Lower leg skin (tissue), 4 donors: ENCODE measurements around the gene LAMP2. TPM values are rescaled to one million over a fixed set of nuclear protein-coding genes. Genes with fewer than 3 reads are reported as not detected.
"Not testable (repeated sequence)": the region's sequence is repeated elsewhere in the genome, so short reads cannot be mapped to it uniquely, and the experiment has no call there.

Source experiments
- DNase-seq, 2 donors: peaks; one replicate each; pipeline ENCODE4 v3.0.0-alpha.2; 2019; ENCODE audit warnings: low spot score in 2 of 2
- H3K4me3 ChIP-seq: fragments of 200-600 bp; sonication (generic); 2 replicates; pipeline ENCODE4 v1.5.1; 2017; ENCODE audit warnings: mild to moderate bottlenecking, low read depth; ENCODE audit not compliant: poor library complexity, severe bottlenecking
- POLR2A ChIP-seq, 2 donors: fragments of 450-650 bp; IDR thresholded peaks; one replicate each; pipeline ENCODE4 v1.6.1; 2016 to 2017; ENCODE audit warnings: antibody characterized with exemption in 2 of 2, mild to moderate bottlenecking in 1 of 2, moderate library complexity in 1 of 2
- WGBS, 2 donors: methylation state at CpG; one replicate each; pipeline ENCODE4 v1.1.5; 2018; 5-methylcytosine and 5-hydroxymethylcytosine counted together
- intact Hi-C: fragments of 100-400 bp; cut with DNase I; formaldehyde crosslinking; loops from one replicate; pipeline ENCODE4 v1.15.0; 2023; ENCODE audit warnings: low total_unique reads
- total RNA-seq, 4 donors: library from RNA; depleted of rRNA; stranded (reverse); fragments of >200 nt; gene quantifications; one replicate each; pipeline ENCODE4 v1.1.0, GENCODE V29; 2016
- TF ChIP-seq, protein P1 (sequence below), 3 donors: fragments of 450-650 bp; IDR thresholded peaks; one replicate each; pipeline ENCODE4 v1.5.1; 2016; ENCODE audit warnings: antibody characterized with exemption in 3 of 3, mild to moderate bottlenecking in 3 of 3, moderate library complexity in 2 of 3

LAMP2 gene
- total RNA-seq, 4 donors from 2014 or later = 90.1 to 154 (median 120) TPM

DNA sequence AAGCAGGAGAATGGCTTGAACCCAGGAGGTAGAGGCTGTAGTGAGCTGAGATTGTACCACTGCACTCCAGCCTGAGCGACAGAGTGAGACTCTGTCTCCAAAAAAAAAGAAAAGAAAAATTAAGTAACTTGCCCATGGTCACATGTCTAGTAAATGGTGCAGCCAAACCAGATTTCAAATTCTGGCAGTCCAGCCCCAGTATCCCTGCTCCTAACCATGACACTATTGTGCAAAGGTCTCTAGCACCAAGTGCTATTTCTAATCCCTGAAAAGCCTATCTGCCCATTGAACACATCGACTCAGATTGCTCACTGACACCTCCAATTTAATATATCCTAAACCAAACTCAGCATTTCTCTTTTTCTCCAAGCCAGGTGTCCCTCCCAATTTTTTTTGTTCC lies 7.6 kb upstream of the LAMP2 start:
- no peak overlapping the region for H3K4me3 ChIP-seq
- 58 to 68% methylated on average over 2 of the region's 2 CpGs for WGBS, 2 donors
- no peak for DNase-seq
- TF ChIP-seq, protein P1, sequence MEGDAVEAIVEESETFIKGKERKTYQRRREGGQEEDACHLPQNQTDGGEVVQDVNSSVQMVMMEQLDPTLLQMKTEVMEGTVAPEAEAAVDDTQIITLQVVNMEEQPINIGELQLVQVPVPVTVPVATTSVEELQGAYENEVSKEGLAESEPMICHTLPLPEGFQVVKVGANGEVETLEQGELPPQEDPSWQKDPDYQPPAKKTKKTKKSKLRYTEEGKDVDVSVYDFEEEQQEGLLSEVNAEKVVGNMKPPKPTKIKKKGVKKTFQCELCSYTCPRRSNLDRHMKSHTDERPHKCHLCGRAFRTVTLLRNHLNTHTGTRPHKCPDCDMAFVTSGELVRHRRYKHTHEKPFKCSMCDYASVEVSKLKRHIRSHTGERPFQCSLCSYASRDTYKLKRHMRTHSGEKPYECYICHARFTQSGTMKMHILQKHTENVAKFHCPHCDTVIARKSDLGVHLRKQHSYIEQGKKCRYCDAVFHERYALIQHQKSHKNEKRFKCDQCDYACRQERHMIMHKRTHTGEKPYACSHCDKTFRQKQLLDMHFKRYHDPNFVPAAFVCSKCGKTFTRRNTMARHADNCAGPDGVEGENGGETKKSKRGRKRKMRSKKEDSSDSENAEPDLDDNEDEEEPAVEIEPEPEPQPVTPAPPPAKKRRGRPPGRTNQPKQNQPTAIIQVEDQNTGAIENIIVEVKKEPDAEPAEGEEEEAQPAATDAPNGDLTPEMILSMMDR (IDR thresholded peaks at IDR 0.05) = no peak
- no peak for TF ChIP-seq POLR2A (IDR thresholded peaks at IDR 0.05)
- intact Hi-C loops = loop anchor here (10.0 kb wide), 1 partner anchor 102 kb away; no protein-coding TSS in a partner anchor

DNA sequence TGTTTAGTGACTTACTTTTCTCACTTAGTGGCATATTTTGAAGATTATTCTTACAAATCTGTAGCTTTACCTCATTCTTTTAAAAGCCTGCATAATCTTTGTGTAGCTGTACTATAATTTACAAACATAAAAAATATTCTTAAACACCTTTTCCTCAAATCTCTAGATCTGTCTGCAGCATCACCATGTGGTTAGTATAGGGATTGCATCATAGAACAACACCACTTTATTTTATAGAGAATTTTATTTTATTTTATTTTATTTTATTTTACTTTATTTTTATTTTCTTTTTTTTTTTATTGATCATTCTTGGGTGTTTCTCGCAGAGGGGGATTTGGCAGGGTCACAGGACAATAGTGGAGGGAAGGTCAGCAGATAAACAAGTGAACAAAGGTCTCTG lies 6.4 kb upstream of the LAMP2 start:
- not testable (repeated sequence) for H3K4me3 ChIP-seq, DNase-seq
- intact Hi-C loops = loop anchor here (10.0 kb wide), 1 partner anchor 101 kb away; no protein-coding TSS in a partner anchor
- 0 to 17% methylated on average over 1 of the region's 1 CpG for WGBS, 2 donors

GRCh38 chrX:120474085-120474484 lies 5.0 kb upstream of the LAMP2 start:
- WGBS, 2 donors = 71 to 81% methylated on average over 3 of the region's 3 CpGs
- DNase-seq = no peak
- TF ChIP-seq, protein P1 (IDR thresholded peaks at IDR 0.05) = no peak
- TF ChIP-seq POLR2A (IDR thresholded peaks at IDR 0.05) = no peak
- H3K4me3 ChIP-seq = no peak overlapping the region
- intact Hi-C loops = loop anchor here (10.0 kb wide), 1 partner anchor 99 kb away; no protein-coding TSS in a partner anchor

DNA sequence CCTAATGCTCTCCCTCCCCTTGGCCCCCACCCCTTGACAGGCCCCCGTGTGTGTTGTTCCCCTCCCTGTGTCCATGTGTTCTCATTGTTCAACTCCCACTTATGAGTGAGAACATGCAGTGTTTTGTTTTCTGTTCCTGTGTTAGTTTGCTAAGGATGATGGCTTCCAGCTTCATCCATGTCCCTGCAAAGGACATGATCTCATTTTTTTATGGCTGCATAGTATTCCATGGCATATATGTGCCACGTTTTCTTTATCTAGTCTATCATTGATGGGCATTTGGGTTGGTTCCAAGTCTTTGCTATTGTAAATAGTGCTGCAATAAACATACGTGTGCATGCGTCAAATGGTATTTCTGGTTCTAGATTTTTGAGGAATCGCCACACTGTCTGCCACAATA lies 561 bp upstream of the LAMP2 start:
- intact Hi-C loops = loop anchor here (10.0 kb wide), 1 partner anchor 95 kb away; no protein-coding TSS in a partner anchor
- not testable (repeated sequence) for H3K4me3 ChIP-seq
- WGBS, 2 donors = 65 to 74% methylated on average over 4 to 5 of the region's 5 CpGs

GRCh38 chrX:120468479-120468824 lies 644 bp downstream of the LAMP2 start:
- TF ChIP-seq, protein P1 (IDR thresholded peaks at IDR 0.05) = no peak
- TF ChIP-seq POLR2A (IDR thresholded peaks at IDR 0.05) = no peak
- intact Hi-C loops = no loop called here
- peak overlapping the region; percentile 56 for H3K4me3 ChIP-seq
- 3 to 40% methylated on average over 2 of the region's 2 CpGs for WGBS, 2 donors
- DNase-seq = no peak

More for the DNA sequence above, 561 bp upstream of the LAMP2 start:
- DNase-seq = not testable (repeated sequence)

- intact Hi-C loops = no loop called here
- WGBS, 2 donors = 2 to 29% methylated on average over 4 of the region's 4 CpGs
- peak overlapping the region; percentile 56 for H3K4me3 ChIP-seq
- no peak for TF ChIP-seq POLR2A (IDR thresholded peaks at IDR 0.05)
- TF ChIP-seq, protein P1 (IDR thresholded peaks at IDR 0.05) = no peak
- DNase-seq = no peak
These were observed 1.0 kb downstream of the LAMP2 start for GRCh38 chrX:120468071-120468470.

GRCh38 chrX:120464411-120464810 lies 4.7 kb downstream of the LAMP2 start:
- no peak for DNase-seq
- intact Hi-C loops = no loop called here
- no peak overlapping the region for H3K4me3 ChIP-seq
- TF ChIP-seq, protein P1 (IDR thresholded peaks at IDR 0.05) = no peak
- no peak for TF ChIP-seq POLR2A (IDR thresholded peaks at IDR 0.05)
- WGBS, 2 donors = 80 to 86% methylated on average over 4 of the region's 4 CpGs
